ENCODE measurements around the gene PTPRN2.

DNA sequence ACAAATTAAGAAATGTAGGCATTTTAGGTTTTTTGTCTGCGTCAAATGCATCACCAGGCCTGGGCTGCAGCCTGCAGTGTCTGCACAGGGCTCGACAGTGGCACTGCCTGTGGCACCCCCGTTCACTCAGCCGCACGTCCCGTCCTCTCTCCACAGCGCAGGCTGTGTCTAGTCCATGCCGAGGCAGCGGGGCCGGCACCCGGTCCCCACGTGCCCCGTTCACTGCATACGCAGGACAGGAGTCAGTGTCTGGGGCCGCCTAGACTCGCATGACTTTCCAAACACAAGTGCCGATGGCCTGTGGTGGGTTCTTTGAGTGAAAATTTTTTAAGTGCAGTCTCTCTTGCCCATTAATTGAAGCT, 446.4 kb downstream of the PTPRN2 start:
- TF ChIP-seq FOXM1 (IDR thresholded peaks at IDR 0.05; ENCODE audit: borderline replicate concordance), result no peak
- TF ChIP-seq TARDBP (IDR thresholded peaks at IDR 0.05), result no peak
- TF ChIP-seq SUZ12 (IDR thresholded peaks at IDR 0.05), result no peak
- TF ChIP-seq SP1 (IDR thresholded peaks at IDR 0.05), result no peak
